Measurements from ENCODE around the gene NECTIN2.
"Not testable (repeated sequence)": the region's sequence is repeated elsewhere in the genome, so short reads cannot be mapped to it uniquely, and the experiment has no call there.

DNA sequence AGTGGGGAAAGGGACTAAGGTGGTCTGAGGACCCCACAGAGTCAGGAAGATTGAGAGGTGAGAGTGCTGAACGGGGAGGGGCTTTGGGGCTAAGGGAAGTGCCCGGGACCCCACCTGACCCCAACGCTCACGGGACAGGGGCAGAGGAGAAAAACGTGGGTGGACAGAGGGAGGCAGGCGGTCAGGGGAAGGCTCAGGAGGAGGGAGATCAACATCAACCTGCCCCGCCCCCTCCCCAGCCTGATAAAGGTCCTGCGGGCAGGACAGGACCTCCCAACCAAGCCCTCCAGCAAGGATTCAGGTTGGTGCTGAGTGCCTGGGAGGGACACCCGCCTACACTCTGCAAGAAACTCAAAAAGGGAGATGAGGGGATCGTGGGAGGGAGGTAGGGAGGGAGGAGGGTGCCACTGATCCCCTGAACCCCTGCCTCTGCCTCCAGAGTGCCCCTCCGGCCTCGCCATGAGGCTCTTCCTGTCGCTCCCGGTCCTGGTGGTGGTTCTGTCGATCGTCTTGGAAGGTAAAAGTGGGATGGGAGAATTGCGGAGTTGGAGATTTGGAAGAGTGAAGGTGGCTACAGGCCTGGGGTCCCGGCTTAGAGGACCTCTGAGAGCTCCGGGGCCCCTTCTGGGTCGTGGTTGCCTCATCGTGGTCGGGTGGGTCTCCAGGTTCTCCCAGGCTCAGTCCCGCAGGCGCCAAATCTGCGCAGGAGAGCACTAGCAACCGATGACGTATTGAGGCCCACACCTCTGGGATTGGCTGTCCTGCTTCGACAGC, 68.5 kb downstream of the NECTIN2 start, which contains the start of gene APOC1:
- TF ChIP-seq, protein P1, sequence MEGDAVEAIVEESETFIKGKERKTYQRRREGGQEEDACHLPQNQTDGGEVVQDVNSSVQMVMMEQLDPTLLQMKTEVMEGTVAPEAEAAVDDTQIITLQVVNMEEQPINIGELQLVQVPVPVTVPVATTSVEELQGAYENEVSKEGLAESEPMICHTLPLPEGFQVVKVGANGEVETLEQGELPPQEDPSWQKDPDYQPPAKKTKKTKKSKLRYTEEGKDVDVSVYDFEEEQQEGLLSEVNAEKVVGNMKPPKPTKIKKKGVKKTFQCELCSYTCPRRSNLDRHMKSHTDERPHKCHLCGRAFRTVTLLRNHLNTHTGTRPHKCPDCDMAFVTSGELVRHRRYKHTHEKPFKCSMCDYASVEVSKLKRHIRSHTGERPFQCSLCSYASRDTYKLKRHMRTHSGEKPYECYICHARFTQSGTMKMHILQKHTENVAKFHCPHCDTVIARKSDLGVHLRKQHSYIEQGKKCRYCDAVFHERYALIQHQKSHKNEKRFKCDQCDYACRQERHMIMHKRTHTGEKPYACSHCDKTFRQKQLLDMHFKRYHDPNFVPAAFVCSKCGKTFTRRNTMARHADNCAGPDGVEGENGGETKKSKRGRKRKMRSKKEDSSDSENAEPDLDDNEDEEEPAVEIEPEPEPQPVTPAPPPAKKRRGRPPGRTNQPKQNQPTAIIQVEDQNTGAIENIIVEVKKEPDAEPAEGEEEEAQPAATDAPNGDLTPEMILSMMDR (IDR thresholded peaks at IDR 0.05; ENCODE audit: poor library complexity) = not testable (repeated sequence)
- not testable (repeated sequence) for TF ChIP-seq EZH2phosphoT487 (IDR thresholded peaks at IDR 0.05; ENCODE audit: low read depth, severe bottlenecking, unreplicated experiment); EZH2 (IDR thresholded peaks at IDR 0.05; ENCODE audit: borderline replicate concordance)

All from hepatocyte (in vitro differentiated cells).